Mononuclear cell (primary cell): ENCODE measurements around the gene AP4M1. TPM values are rescaled to one million over a fixed set of nuclear protein-coding genes. Genes with fewer than 3 reads are reported as not detected.

ENCODE experiments used
- H3K27me3 ChIP-seq: 2 replicates; pipeline ENCODE4 v1.6.0; 2011; ENCODE audit warnings: low read length, control low read depth; ENCODE audit not compliant: insufficient read depth
- H3K4me1 ChIP-seq: 2 replicates; pipeline ENCODE4 v1.5.1; 2011; ENCODE audit warnings: mild to moderate bottlenecking, low read length, control low read depth; ENCODE audit not compliant: insufficient read depth
- H3K4me3 ChIP-seq: 2 replicates; pipeline ENCODE4 v1.5.1; 2011; ENCODE audit warnings: mild to moderate bottlenecking, low read length, moderate library complexity
- H3K9me3 ChIP-seq: 2 replicates; pipeline ENCODE4 v1.5.1; 2011; ENCODE audit warnings: low read depth, mild to moderate bottlenecking, control low read depth, low read length
- total RNA-seq: library from RNA; depleted of rRNA; stranded (reverse); fragments of >200 nt; gene quantifications from one replicate; pipeline ENCODE4 v1.2.3, GENCODE V29; 2012

AP4M1 gene
- total RNA-seq: 2.8 TPM

GRCh38 chr7:100101016-100101862 lies at the start of gene AP4M1, which contains the start of gene MCM7:
AP4M1 (plus strand) TSS chr7:100101643; CDS start chr7:100101715, 72 bp downstream.
MCM7 (minus strand) TSS chr7:100101397; CDS start chr7:100101294, 103 bp downstream.
- Histone ChIP-seq H3K4me1 (peaks cover 25% of the 10 kb centered on the region), H3K27me3 (no peaks in the 10 kb centered on the region), H3K9me3 (no peaks in the 10 kb centered on the region), H3K4me3 (peak within 1 kb of the TSS; percentile 86)

GRCh38 chr7:100053215-100053614 lies 48.2 kb upstream of the AP4M1 start:
- Histone ChIP-seq H3K27me3 (no peaks in the 10 kb centered on the region), H3K4me1 (peaks cover 12% of the 10 kb centered on the region), H3K4me3 (no peak overlapping the region), H3K9me3 (no peaks in the 10 kb centered on the region)

GRCh38 chr7:100057006-100057405 lies 44.4 kb upstream of the AP4M1 start:
- no peak overlapping the region for H3K4me3 ChIP-seq
- H3K4me1 ChIP-seq: no peaks in the 10 kb centered on the region
- H3K27me3 ChIP-seq: no peaks in the 10 kb centered on the region
- no peaks in the 10 kb centered on the region for H3K9me3 ChIP-seq

- Histone ChIP-seq H3K4me3 (no peak overlapping the region), H3K4me1 (no peaks in the 10 kb centered on the region), H3K27me3 (no peaks in the 10 kb centered on the region), H3K9me3 (no peaks in the 10 kb centered on the region)
These were observed 42.1 kb upstream of the AP4M1 start for GRCh38 chr7:100059251-100059739.

- Histone ChIP-seq H3K9me3 (no peaks in the 10 kb centered on the region), H3K27me3 (no peaks in the 10 kb centered on the region), H3K4me1 (no peaks in the 10 kb centered on the region), H3K4me3 (no peak overlapping the region)
These were observed 39.8 kb upstream of the AP4M1 start for GRCh38 chr7:100061518-100062193.

GRCh38 chr7:100063376-100063775 lies 38.1 kb upstream of the AP4M1 start:
- Histone ChIP-seq H3K27me3 (no peaks in the 10 kb centered on the region), H3K9me3 (no peaks in the 10 kb centered on the region), H3K4me1 (no peaks in the 10 kb centered on the region), H3K4me3 (no peak overlapping the region)

- Histone ChIP-seq H3K4me1 (no peaks in the 10 kb centered on the region), H3K4me3 (no peak overlapping the region), H3K9me3 (no peaks in the 10 kb centered on the region), H3K27me3 (no peaks in the 10 kb centered on the region)
These were observed 37.3 kb upstream of the AP4M1 start for GRCh38 chr7:100064162-100064561.

- Histone ChIP-seq H3K9me3 (peaks cover 3% of the 10 kb centered on the region), H3K4me3 (no peak overlapping the region), H3K27me3 (no peaks in the 10 kb centered on the region), H3K4me1 (no peaks in the 10 kb centered on the region)
These were observed 35.8 kb upstream of the AP4M1 start for GRCh38 chr7:100065452-100066186.

- no peaks in the 10 kb centered on the region for H3K4me1 ChIP-seq
- no peaks in the 10 kb centered on the region for H3K27me3 ChIP-seq
- H3K4me3 ChIP-seq: no peak overlapping the region
- H3K9me3 ChIP-seq: peaks cover 16% of the 10 kb centered on the region
These were observed 34.5 kb upstream of the AP4M1 start for GRCh38 chr7:100066953-100067352.

GRCh38 chr7:100069991-100070390 lies 31.5 kb upstream of the AP4M1 start:
- H3K4me3 ChIP-seq: no peak overlapping the region
- no peaks in the 10 kb centered on the region for H3K27me3 ChIP-seq
- peaks cover 27% of the 10 kb centered on the region for H3K9me3 ChIP-seq
- no peaks in the 10 kb centered on the region for H3K4me1 ChIP-seq

- H3K4me1 ChIP-seq: no peaks in the 10 kb centered on the region
- peaks cover 27% of the 10 kb centered on the region for H3K9me3 ChIP-seq
- no peak overlapping the region for H3K4me3 ChIP-seq
- H3K27me3 ChIP-seq: no peaks in the 10 kb centered on the region
These were observed 30.3 kb upstream of the AP4M1 start for GRCh38 chr7:100071018-100071723.

GRCh38 chr7:100072462-100072861 lies 29.0 kb upstream of the AP4M1 start:
- Histone ChIP-seq H3K27me3 (no peaks in the 10 kb centered on the region), H3K4me3 (no peak overlapping the region), H3K9me3 (peaks cover 27% of the 10 kb centered on the region), H3K4me1 (no peaks in the 10 kb centered on the region)

- Histone ChIP-seq H3K4me3 (no peak overlapping the region), H3K4me1 (peaks cover under 1% of the 10 kb centered on the region), H3K27me3 (no peaks in the 10 kb centered on the region), H3K9me3 (peaks cover 27% of the 10 kb centered on the region)
These were observed 26.6 kb upstream of the AP4M1 start for GRCh38 chr7:100074841-100075240.

GRCh38 chr7:100075418-100075817 lies 26.0 kb upstream of the AP4M1 start:
- Histone ChIP-seq H3K4me1 (peaks cover 6% of the 10 kb centered on the region), H3K4me3 (no peak overlapping the region), H3K9me3 (peaks cover 25% of the 10 kb centered on the region), H3K27me3 (no peaks in the 10 kb centered on the region)
